DMS114 treated with DMSO at 0.1 percent for 48 hours (cell line): ENCODE data around the gene POLR2C.

Source experiments
- DNase-seq: peaks from one replicate; lab custom pipeline; 2025; ENCODE audit not compliant: unreplicated experiment; lab: John Stamatoyannopoulos, UW

Gene POLR2C

DNA sequence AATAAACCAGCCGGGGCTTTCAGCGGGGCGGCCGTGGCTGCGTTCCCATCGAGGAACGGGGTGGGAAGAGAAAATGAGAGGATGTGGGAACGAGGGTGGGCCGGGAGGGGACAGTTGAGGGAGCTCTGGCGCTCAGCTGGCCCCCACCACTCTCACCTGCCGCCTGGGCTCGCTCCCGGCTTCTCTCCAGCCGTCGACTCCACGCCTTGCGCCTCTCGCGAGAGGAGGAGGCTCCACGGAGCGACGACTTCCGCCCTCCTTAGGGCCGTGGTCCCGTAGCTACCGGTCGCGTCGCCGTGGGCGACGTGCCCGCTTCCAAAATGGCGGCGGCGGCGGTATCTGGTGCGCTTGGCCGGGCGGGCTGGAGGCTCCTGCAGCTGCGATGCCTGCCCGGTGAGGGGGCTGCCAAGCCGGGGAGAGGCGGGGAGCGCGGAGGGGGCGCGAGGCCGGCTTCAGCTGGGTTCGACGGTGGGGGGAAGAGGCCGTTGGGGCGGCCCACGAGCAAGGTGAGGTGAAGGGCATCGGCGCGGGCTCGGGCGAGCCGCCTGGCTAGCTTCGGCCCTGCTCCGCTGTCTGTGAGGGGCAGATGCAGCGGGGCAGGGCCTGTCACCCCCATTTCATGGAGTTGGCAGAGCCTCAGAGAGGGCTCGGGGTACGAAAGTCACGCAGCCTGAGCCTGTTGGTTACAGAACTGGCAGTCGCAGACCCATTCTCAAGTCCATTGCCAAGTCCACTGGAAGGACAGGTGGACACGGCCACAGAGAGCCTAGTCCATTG is 15.1 kb upstream of the POLR2C start, which contains the start of the genes CIAPIN1 and COQ9:
TSS of gene CIAPIN1 (minus strand) at position 200 of the 777 bp plus-strand sequence. CDS start 6,457 bp downstream, outside the sequence.
TSS of gene COQ9 (plus strand) at position 294 of the 777 bp plus-strand sequence. CDS start at position 321, 27 bp downstream.
- DNase-seq, result peak; percentile 77

DNA sequence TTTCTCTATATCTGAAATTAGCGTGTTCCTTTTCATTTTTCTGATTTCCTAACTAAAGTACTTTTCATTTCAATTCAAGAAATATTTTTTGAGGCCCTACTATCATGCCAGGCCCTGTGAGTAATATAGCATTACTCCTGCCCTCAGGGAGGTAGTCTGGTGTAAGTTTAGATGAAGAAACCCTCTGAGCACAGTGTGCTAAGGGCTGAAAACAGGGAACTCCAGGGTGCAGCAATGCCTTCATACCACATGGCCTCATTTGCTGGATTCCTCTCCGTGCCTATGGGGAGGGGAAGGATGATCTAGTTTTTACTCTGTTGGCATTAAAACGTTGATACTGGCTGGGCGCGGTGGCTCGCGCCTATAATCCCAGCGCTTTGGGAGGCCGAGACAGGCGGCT is 10.5 kb upstream of the POLR2C start:
- no peak for DNase-seq

DNA sequence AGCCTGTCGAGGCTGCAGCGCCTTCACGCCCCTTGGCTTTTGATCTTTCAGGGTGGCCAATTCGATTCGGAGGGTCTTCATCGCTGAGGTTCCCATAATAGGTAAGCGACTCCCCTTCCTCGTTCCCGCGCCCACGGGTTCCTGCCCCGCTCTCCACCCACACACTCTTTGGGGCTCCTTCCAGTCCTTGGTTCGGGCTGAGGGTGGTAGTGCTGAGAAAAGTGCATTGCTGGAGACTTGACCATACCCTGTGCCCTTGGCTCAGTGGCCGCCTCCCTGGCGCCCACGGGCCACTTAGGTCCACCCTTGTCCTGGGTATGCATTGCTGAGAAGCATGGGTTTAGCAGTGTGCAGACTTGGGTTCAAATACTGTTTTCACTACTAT is 491 bp downstream of the POLR2C start:
- no peak for DNase-seq

DNA sequence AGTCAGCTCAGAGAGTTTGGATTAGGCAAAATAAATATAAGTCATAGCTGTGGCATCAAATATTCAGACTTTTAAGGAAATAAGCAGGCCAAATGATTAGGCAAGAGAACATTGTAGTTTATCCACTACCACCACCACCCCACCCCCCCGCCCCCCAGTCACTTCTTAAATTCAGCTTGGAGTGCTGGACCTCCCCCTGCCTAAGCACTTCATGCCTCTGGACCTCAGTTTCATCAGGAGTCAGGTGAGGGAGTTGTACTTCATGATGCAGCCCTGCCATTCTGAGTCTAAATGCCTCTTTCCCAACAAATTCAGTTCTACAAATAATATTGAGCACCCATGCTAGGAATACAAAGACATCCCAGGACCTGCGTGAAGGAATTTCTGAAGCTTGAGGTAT is 2.0 kb downstream of the POLR2C start:
- no peak for DNase-seq

DNA sequence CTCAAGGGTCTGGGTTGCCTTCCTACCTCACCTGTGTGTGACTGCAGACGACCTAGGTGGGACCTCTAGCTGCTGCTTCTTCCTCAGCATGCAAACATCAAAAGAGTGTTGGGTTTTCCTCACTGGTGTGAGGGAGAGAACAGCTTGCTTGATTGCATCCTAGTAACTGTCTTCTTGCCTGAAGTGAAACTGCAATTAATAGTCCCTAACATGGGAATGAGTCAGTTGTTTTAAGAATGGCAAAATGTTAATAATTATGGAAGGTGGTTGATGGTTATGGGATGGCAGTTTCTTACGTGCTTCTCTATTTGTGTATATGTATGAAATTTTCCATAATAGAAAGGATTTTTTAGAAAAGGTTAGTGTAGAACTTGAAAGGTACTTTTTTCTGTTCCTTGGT is 5.9 kb downstream of the POLR2C start:
- no peak for DNase-seq

DNA sequence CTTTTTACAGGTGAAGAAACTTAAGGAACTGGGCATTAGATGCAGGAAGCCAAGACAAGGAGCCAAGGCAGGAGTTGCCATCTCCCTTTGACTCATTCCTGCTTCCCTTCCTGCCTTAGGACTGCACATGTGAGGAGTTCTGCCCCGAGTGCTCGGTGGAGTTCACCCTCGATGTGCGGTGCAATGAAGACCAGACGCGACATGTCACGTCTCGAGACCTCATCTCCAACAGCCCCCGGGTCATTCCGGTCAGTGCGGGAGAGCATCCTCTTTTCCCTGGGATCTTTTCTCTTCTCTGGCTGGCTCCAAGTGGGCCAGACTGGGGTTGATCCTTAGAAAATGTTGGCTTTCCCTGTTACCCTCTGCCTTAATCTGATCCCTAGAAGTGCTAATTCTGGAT is 6.6 kb downstream of the POLR2C start:
- DNase-seq, result no peak

DNA sequence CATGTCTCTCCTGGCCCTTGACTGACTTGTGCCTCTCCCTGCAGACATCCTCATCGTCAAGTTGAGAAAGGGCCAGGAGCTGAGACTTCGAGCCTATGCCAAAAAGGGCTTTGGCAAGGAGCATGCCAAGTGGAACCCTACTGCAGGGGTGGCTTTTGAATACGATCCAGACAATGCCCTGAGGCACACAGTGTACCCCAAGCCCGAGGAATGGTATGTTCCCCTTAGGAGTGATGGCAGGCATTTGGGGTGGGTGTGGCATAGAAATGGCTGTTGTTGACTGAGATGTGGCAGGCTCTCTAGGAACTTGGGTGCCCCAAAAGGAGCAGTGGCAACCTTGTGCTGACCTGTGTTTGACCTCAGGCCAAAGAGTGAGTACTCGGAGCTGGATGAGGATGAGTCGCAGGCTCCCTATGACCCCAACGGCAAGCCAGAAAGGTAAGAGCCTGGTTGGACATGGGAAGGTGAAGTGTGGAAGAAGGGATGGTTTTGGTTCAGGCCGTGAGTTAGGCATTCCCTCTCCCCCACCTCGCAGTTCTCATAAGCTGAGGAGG is 7.5 kb downstream of the POLR2C start:
- no peak for DNase-seq

DNA sequence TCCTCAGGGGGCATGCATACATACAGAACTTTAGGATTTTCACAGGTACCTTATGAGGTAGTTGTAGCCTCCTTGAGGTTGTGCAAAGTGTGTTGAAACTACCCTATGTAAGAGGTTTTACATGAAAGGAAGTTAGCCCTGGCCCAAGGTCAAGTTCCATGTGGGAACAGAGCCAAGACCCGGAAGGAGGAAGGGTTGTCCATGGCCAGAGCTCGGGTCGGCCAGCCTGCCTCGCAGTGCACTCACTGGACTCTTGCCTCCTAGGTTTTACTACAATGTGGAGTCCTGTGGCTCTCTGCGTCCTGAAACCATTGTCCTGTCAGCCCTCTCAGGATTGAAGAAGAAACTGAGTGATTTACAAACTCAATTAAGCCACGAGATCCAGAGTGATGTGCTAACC is 8.2 kb downstream of the POLR2C start:
- no peak for DNase-seq

DNA sequence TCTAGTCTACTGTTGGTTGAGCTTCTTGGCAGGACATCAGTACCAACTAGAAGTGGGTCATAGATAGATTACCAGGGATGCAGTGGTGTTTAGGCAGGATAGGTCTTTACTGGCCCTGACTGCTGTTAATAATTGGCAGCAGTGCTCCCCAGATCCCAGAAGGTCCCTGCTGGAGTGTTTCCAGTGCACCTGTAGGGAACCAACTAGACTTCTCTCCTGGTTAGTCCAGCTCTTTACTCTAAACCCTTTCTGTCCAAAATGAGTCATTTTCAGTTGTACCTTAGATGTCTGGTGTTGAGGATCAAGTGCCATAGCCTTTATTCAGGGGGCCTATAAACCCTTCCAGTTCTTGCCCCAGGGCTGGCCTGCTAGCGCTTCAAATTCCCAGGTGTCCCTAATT is 8.7 kb downstream of the POLR2C start:
- no peak for DNase-seq

DNA sequence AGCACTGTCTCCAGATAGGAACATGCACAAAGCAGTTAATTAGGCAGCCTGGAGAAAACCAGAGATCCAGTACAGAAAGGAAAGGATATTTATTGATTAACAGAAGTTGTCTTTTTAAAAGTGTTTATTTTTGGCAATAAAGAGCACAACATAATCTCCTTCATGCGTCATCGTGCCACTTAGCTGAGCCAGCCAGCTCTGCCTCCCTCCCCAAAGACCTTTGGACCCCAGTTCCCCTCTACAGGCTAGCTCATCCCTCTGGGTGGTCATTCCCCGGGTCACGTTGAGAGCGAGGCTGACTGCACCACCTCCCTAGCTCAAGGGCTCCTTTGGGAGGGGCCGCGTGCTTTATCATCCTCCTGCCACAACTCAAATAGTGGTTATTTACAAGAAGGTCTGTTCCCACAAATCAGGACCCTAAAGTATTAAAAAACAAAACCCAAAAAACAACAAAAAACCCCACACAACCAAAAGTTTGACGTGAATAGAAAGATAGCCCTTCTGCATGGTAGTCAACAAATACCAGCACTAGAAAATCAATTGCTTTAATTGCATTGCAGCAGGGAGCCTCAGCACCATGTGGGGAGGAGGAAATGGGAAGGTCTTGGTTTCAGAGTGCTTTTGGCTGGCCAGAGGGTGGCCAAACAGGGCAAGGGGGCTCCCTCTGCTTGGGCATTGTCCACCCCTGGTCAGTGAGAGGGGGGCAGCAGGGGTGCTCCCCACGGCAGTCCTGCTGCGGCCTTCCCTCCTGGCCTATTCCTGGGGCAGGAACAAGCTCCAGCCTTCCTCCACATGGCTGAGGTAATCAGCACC is 9.6 kb downstream of the POLR2C start:
- peak; percentile 16 for DNase-seq

DNA sequence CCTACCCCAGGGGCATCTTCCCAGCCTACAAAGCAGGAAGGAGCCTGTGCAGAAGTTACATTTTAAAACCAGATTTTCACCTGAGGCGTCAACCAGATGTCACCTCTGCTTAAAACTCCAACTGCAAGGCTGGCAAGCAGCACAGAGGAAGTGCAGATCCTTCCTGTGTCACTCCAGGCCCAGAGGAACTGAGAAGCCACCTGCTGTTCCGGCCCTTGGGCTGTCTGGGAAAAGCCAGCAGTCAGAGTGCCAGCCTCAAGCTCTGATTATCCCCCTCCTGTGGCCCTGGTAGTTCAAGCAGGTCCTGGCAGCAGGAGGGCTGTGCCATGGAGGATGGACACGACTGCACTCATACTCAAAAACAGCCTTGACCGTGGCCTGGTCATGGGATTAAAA is 10.2 kb downstream of the POLR2C start:
- DNase-seq, result no peak

DNA sequence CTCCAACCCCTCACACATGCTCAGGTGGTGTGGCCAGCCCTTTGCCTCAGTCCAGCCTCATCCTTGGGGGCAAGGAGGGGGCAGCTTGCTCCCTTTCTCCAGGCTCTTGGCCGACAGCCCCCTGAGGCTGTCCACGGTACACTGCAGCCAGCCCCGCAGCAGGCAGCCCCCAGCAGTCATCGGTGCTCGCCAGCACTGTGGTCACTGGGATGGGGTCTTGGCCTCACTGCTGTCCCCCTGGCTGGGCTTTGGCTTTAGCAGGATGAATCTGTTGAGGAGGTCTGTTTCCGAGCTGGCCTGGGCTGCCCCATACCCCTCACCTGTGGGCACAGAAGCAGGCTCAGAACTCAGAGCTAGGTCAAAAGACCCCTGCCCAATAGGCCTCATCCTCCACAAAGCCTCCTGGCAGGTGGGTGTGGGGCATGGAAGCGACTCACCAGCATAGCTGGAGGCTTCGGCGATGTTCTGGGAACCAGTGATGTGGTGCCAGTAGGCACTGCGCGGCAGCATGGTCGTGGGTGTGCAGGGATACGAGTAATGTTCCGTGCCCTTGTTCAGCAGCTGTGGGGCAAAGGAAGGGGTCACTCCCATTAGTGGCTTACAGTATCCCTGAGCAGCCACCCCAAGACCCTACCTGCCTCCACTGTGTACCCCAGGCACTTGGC is 10.8 kb downstream of the POLR2C start:
- DNase-seq, result no peak

DNA sequence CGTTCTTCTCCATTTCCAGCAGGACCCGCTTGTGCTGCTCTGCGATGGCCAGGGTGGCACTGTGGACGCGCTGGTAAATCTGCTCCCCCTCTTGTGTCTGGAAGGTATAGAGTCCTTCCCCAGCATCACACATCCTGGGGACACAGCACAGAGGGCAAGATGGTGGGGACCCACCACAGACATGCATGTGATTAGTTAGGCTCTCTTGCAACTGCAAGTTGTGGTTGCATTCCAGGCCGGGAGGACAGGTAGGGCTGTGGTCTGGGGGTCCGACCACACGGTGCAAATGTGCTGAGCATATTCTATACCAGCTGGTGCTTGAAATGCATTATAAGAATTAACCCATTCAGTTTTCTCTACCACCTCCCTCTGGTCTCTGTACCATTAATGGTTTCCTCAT is 11.4 kb downstream of the POLR2C start:
- no peak for DNase-seq

DNA sequence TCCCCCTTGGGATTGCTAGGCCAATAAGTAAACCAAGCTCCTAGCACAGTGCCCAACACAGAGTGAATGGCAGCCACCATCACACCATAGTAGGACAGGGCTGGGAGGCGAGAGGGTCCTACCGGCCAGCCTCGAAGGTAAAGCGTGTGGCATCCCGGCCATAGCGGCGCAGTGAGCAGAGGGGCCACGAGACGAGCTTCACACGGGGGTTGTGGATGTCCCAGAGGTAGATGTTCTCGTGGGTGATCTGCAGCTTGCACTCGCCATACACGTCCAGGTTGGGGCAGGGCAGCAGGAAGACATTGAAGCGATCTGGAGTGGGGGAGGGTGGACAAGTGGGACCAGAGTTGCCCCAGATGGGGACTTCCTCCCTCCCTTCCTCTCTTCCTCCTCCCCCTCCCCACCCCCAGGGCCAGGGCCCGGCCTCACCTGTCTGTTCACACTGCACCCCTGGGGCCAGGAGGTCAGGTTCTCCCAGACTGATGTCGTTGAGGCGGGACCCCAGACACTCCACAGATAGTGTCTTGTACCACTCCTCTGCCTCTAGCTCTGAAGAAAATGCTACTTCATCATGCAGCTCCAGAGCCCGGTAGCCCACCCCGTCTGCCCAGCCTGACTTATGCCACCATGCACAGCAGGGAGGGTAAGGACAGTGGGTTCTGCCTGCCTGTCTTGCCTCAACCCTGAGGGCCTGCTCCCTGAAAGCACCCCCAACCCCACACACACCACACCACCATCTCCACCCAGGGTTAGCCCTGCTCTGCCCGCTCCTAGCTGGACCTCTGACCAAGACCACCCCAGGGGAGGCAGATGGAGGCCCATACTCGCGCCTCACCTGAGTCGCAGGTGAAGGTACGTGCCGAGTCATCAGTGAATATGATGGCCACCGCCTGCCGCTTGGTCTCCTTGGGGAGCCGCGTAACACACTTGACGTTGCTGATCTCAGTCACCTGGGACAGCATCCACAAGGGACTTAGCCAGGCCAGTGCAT is 12.5 kb downstream of the POLR2C start:
- DNase-seq, result no peak

DNA sequence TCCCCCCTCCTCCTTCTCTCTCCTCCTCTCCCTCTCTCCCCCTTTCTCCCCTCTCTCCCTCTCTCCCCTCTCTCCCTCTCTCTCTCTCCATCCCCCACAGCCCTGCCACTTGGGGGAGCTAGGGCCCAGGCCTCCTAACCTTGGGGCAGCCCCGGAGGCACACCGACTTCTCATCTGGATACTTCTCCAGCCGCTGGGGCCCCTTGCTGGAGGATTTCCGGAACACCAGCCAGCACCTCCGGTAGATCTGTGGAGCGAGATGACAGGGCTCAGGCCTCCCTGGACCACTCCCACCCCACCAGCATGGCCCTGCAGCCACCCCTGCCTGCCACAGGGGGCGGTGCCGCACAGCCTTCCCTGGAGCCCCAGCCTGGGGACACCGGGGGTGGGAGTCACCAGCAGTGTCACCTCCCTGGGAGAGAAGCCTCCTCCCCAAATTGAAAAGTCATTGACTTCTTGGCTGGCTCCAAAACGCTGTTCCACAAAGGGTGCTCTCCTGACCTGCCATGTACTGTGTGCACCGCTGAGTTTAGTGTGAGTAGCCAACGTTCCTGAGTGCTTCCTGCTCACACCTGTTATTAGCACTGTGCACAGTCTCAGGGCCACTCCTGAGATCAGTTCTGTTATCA is 13.3 kb downstream of the POLR2C start:
- no peak for DNase-seq

DNA sequence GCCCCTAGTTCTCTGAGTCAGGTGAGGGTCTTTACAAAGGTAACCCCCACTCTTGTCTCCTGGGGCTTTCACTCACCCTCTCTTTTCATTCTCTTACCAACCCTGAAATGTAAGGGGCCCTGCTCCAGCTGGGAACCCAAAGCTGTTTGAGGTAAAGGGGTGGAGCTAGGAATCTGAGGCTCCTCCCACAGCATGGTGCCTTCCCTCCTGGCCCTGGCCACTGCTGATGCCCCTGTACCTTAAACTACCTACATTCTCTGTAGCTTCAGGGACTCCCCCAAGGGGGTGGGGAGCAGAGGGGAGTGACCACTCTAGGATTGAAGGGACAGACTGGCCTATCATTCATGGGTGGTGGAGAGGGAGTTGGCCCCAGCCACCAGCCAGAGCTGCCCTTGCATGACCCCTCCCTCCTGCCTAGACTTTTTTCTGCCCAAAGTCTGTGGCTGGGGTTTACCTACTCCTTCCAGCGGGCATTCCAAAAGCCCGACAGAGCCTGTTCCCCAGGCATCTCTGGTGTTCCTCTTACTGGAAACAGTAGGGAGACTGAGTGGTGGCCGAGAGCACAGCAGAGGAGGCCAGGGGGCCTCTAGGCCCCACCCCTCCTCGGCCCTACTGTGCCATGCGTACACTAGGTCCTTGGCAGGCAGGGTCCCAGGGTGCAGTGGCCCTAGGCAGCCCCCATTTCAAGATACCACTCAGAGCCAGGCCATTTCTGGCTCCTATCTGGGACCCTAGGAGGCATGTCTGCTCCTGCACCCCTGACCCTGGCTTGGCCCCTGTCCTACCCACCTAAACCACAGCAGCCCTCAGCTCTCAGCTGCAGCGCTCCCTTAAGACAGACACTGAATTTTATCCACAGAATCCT is 14.3 kb downstream of the POLR2C start:
- no peak for DNase-seq

DNA sequence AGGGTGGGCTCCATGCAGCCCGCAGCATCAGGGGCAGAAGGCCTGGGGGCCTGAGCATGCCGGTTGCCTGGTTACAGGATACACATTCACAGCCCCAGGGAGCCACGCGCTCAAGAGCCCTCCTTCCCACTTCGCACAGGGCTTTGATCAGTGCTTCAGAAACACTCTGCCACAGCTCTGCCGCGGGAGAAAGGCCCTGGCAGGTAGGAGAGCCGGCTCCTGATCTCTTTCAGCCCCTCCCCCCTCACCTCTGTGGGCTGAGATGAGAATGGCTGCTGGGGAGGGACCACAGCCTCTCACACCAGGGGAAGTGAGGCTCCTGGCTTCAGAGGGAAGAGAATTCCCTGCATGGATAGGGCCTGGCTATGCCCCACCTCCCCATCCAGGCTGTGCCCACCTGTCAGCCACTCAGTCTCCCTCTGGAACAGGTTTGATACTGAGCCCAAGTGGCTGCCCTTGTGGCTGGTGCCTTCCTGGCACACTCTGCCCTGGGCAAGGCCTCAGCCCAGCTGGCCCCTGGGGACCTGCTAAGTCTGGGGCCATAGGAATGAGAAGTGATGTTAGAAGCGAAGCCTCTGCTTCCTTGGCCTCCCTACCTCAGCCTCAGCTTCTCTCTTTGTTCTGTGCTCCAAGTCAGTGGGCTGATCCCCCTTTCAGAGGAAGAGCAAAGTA is 15.2 kb downstream of the POLR2C start:
- DNase-seq, result no peak
